Measurements from ENCODE around the gene RAE1. TPM values are rescaled to one million over a fixed set of nuclear protein-coding genes. Genes with fewer than 3 reads are reported as not detected.

The RAE1 gene
- total RNA-seq, 2 experiments from 2014 or later: 33.7 to 38.2 TPM

DNA sequence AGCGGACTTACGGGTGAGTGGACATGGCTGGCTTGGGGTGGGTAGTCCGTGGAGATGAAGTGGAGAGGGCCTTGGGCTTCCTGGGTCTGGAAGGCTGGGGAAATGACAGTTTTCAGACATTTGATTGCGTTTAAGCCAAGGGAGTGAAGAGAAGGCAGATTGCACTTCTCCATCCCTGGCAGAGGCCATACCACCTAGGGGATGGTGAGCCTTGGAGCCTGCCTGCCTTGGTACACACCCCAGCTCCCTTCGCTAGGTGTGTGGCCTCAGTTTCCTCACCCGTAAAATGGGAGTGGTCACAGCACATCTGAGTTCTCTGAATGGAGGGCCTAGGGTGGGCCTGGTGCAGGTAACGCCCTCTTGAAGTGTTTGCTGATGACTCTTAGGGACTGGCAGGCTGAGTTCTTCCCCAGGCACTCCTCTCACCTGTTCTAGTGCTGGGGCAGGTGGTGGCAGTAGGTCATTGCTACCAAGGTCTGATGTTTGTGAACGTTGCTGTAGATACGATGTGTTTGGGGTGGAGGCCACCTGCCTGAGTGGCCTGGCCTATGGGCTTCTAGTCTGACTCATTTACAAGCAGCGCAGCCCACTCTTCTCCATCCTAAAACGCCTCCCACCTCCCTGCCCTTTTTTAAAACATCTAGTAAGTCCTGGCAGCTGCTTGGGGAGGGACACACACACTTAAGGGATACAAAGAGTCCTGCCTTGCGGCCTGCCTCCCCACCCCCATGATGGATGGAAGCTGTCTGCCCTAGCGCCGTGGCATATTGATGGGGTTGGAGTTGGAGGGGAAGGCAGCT lies 42.5 kb downstream of the RAE1 start:
- Mint-ChIP-seq H3K9me3 (no peaks in the 10 kb centered on the region), H3K27ac (peak overlapping the region; percentile 97), H3K27me3 (no peaks in the 10 kb centered on the region), H3K4me3 (peak overlapping the region; percentile 95), H3K36me3 (peaks cover 61% of the 10 kb centered on the region), H3K4me1 (ENCODE audit: low read depth) (peaks cover 61% of the 10 kb centered on the region)
- CTCF ChIA-PET: interaction anchor here (0.5 to 5.8 kb wide), 2 partner anchors 13 to 95 kb away, joined by 3 to 45 read pairs; no protein-coding TSS in a partner anchor
- POLR2A ChIA-PET: no interaction called here
- intact Hi-C loops (cut with micrococcal nuclease): loop anchor here (5.0 to 10.0 kb wide), 4 partner anchors 324 to 1771 kb away; partner anchors contain the start of genes CASS4 and ZNF831
- no peak for DNase-seq

GRCh38 chr20:57394121-57395082 lies 43.3 kb downstream of the RAE1 start:
- peaks cover 70% of the 10 kb centered on the region for H3K4me1 Mint-ChIP-seq (ENCODE audit: low read depth)

GRCh38 chr20:57395111-57395966 lies 44.3 kb downstream of the RAE1 start:
- Mint-ChIP-seq H3K4me3 (no peak overlapping the region), H3K4me1 (ENCODE audit: low read depth) (peaks cover 74% of the 10 kb centered on the region), H3K9me3 (no peaks in the 10 kb centered on the region), H3K27me3 (no peaks in the 10 kb centered on the region), H3K36me3 (peaks cover 76% of the 10 kb centered on the region), H3K27ac (peak overlapping the region; percentile 96)
- intact Hi-C loops (cut with micrococcal nuclease): loop anchor here (5.0 to 10.0 kb wide), 3 partner anchors 912 to 1769 kb away; partner anchors contain the start of genes CASS4, RAB22A and ZNF831
- CTCF ChIA-PET: interaction anchor here (1.1 to 1.3 kb wide), 2 partner anchors 12 to 40 kb away, joined by 3 read pairs; no protein-coding TSS in a partner anchor
- no peak for DNase-seq
- POLR2A ChIA-PET: no interaction called here

More at GRCh38 chr20:57394121-57395082, 43.3 kb downstream of the RAE1 start:
- Mint-ChIP-seq H3K27me3 (no peaks in the 10 kb centered on the region), H3K36me3 (peaks cover 70% of the 10 kb centered on the region), H3K27ac (peak overlapping the region; percentile 97), H3K9me3 (no peaks in the 10 kb centered on the region), H3K4me3 (peak overlapping the region; percentile 95)
- ChIA-PET CTCF (no interaction called here), POLR2A (no interaction called here)
- no peak for DNase-seq
- intact Hi-C loops (cut with micrococcal nuclease): loop anchor here (5.0 to 10.0 kb wide), 5 partner anchors 323 to 1770 kb away; partner anchors contain the start of genes CASS4, RAB22A and ZNF831

GRCh38 chr20:57396212-57396983 lies 45.3 kb downstream of the RAE1 start:
- Mint-ChIP-seq H3K9me3 (no peaks in the 10 kb centered on the region), H3K36me3 (peaks cover 84% of the 10 kb centered on the region), H3K4me1 (ENCODE audit: low read depth) (peaks cover 79% of the 10 kb centered on the region), H3K27ac (peak overlapping the region; percentile 96), H3K4me3 (no peak overlapping the region), H3K27me3 (no peaks in the 10 kb centered on the region)
- POLR2A ChIA-PET: no interaction called here
- intact Hi-C loops (cut with micrococcal nuclease): loop anchor here (5.0 to 10.0 kb wide), 3 partner anchors 911 to 1768 kb away; partner anchors contain the start of genes CASS4, RAB22A and ZNF831
- CTCF ChIA-PET: interaction anchor here (1.1 to 2.4 kb wide), 4 partner anchors 13 to 102 kb away, joined by 3 to 13 read pairs (median 5); no protein-coding TSS in a partner anchor
- no peak for DNase-seq

DNA sequence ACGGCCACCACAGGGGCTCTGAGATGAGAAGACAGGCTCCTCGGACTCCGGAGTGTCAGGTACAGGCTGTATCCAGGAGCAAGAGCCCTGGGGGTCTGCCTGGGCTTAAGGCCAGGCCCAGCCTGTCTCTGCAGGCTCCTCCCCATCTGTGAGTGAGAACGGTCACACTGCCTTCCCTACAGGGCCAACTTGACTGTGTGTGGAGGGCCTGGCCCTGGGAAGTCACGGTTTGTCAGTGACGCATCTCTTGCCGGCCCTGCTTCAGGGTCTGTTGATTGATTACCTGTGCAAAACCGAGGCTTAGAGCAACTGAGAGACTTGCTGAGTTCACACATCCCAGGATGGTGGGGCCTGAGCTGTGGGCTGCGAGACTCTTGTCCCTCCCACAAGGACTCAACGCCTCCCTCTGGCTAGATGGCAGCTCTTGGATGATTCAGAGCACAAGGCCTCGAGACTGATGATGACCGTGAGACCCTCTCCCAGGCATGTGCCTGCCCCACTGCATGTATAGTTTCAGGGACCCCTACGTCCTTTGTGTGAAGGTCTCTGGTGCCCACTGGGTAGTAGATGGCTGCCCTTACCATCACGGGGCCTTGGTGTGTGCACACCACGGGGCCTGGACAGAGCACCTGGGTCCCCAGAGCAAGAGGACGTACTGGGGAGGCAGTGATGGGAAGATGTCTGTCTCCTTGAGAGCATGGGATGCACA lies 46.1 kb downstream of the RAE1 start:
- Mint-ChIP-seq H3K27me3 (no peaks in the 10 kb centered on the region), H3K4me1 (ENCODE audit: low read depth) (peaks cover 87% of the 10 kb centered on the region), H3K4me3 (peak overlapping the region; percentile 78), H3K27ac (peak overlapping the region; percentile 96), H3K36me3 (peaks cover 89% of the 10 kb centered on the region), H3K9me3 (no peaks in the 10 kb centered on the region)
- ChIA-PET CTCF (interaction anchor here (1.2 to 2.4 kb wide), 7 partner anchors 15 to 199 kb away, joined by 3 to 13 read pairs (median 6); no protein-coding TSS in a partner anchor), POLR2A (interaction anchor here (1.7 to 2.2 kb wide), 3 partner anchors 10 to 46 kb away, joined by 4 to 17 read pairs (median 6); partner anchors contain the start of gene RAE1)
- peak; percentile 62 for DNase-seq
- intact Hi-C loops (cut with micrococcal nuclease): loop anchor here (5.0 to 10.0 kb wide), 3 partner anchors 910 to 1768 kb away; partner anchors contain the start of genes CASS4, RAB22A and ZNF831

DNA sequence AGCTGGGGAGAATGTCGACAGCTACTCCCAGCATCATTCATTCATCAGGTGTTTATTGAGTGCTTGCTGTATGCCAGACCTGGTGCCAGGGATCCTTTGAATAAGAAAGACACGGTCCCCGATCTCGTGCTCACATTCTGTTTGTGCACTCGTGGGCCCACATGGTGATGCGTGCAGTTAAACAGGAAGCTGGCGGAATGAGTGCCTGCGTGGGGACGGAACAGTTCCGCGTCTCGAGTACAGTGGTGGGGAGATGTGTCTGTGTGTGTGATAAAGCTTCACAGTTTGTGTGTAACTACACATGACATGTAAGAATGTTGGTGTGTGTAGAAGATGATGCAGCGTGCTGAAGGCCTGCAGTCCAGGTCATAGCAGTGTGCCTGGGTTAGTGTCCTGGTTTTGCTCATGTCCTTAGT lies 46.6 kb downstream of the RAE1 start:
- intact Hi-C loops (cut with micrococcal nuclease): loop anchor here (1.0 to 10.0 kb wide), 7 partner anchors 7 to 1767 kb away; partner anchors contain the start of genes CASS4, RAB22A, RAE1 and ZNF831
- Mint-ChIP-seq H3K36me3 (peaks cover 87% of the 10 kb centered on the region), H3K27ac (peak overlapping the region; percentile 96), H3K27me3 (no peaks in the 10 kb centered on the region), H3K4me3 (peak overlapping the region; percentile 78), H3K9me3 (no peaks in the 10 kb centered on the region), H3K4me1 (ENCODE audit: low read depth) (peaks cover 91% of the 10 kb centered on the region)
- DNase-seq: peak; percentile 66
- CTCF ChIA-PET: interaction anchor here (1.2 to 2.4 kb wide), 7 partner anchors 7 to 198 kb away, joined by 3 to 13 read pairs (median 7); partner anchors contain the start of gene RBM38
- POLR2A ChIA-PET: interaction anchor here (1.0 to 4.6 kb wide), 7 partner anchors 7 to 222 kb away, joined by 4 to 43 read pairs (median 6); partner anchors contain the start of genes RAE1 and RBM38

GRCh38 chr20:57398231-57398821 lies 47.3 kb downstream of the RAE1 start:
- no peaks in the 10 kb centered on the region for H3K27me3 Mint-ChIP-seq
- peak; percentile 93 for DNase-seq
- peaks cover 88% of the 10 kb centered on the region for H3K4me1 Mint-ChIP-seq (ENCODE audit: low read depth)
- CTCF ChIA-PET: interaction anchor here (1.2 to 2.4 kb wide), 7 partner anchors 8 to 198 kb away, joined by 3 to 13 read pairs (median 7); partner anchors contain the start of gene RBM38
- POLR2A ChIA-PET: interaction anchor here (0.9 to 4.6 kb wide), 9 partner anchors 8 to 221 kb away, joined by 3 to 43 read pairs (median 6); partner anchors contain the start of genes RAE1 and RBM38
- H3K27ac Mint-ChIP-seq: peak overlapping the region; percentile 96
- H3K36me3 Mint-ChIP-seq: peaks cover 84% of the 10 kb centered on the region
- no peaks in the 10 kb centered on the region for H3K9me3 Mint-ChIP-seq
- H3K4me3 Mint-ChIP-seq: peak overlapping the region; percentile 78
- intact Hi-C loops (cut with micrococcal nuclease): loop anchor here (1.0 to 10.0 kb wide), 7 partner anchors 8 to 1766 kb away; partner anchors contain the start of genes CASS4, RAB22A, RAE1 and ZNF831

DNA sequence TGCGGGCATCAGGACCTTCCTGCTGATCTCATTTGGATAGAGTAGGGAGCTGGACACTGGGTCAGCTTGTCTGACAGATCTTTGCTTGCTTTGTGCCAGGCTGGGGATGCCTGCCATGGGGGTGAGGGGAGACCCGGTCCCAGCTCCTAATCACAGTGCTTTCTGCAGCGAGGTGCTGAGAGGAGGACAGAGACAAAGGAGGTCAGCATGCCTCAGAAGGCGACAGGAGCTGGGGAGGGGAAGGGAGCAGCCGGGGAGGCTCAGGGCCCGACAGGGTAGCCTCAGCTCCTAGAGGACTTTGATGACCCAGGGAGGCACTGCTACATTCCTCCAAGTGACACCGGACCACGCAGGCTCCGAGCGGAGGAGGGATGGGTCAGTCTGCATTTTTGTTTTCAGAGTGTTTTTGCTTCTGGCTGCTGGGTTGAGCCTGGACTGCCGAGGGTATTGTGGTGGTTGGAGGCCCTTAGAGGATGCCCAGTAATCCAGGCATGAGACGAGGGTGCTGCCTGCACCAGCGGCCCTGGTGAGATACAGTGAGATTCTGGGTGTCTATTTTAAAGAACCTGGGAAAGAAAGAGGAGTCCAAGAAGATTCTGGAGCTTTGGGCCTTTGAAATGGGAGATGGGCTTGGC lies 48.0 kb downstream of the RAE1 start:
- Mint-ChIP-seq H3K27me3 (no peaks in the 10 kb centered on the region), H3K4me3 (peak overlapping the region; percentile 78), H3K4me1 (ENCODE audit: low read depth) (peaks cover 85% of the 10 kb centered on the region), H3K27ac (peak overlapping the region; percentile 96), H3K9me3 (no peaks in the 10 kb centered on the region), H3K36me3 (peaks cover 81% of the 10 kb centered on the region)
- POLR2A ChIA-PET: interaction anchor here (0.9 to 4.6 kb wide), 9 partner anchors 9 to 221 kb away, joined by 3 to 43 read pairs (median 5); partner anchors contain the start of genes RAE1, RBM38 and ZBP1
- intact Hi-C loops (cut with micrococcal nuclease): loop anchor here (1.0 to 10.0 kb wide), 7 partner anchors 9 to 1766 kb away; partner anchors contain the start of genes CASS4, RAB22A, RAE1 and ZNF831
- CTCF ChIA-PET: interaction anchor here (0.9 to 2.4 kb wide), 8 partner anchors 9 to 197 kb away, joined by 3 to 13 read pairs (median 6); partner anchors contain the start of gene RBM38
- DNase-seq: no peak

All from activated CD4-positive, alpha-beta memory T cell treated with anti-CD3 and anti-CD28 coated beads for 36 hours (primary cell).